Peyer's patch (tissue), 4 donors: ENCODE data around the gene SPDYE1. TPM values are rescaled to one million over a fixed set of nuclear protein-coding genes. Genes with fewer than 3 reads are reported as not detected.

Source experiments
- DNase-seq, 3 donors: peaks; one replicate each; pipeline ENCODE4 v3.0.0-alpha.2; 2017 to 2019
- H3K27ac ChIP-seq, 4 donors: fragments of 200-600 bp; sonication (generic); one replicate each; pipeline ENCODE4 v1.5.1; 2016 to 2019
- H3K27me3 ChIP-seq, 2 donors: fragments of 200-600 bp; sonication (generic); one replicate each; pipeline ENCODE4 v1.5.1; 2019
- H3K36me3 ChIP-seq, 3 donors: fragments of 200-600 bp; sonication (generic); one replicate each; pipeline ENCODE4 v1.5.1; 2016 to 2019
- H3K4me1 ChIP-seq, 4 donors: fragments of 200-600 bp; sonication (generic); one replicate each; pipeline ENCODE4 v1.5.1; 2016 to 2019
- H3K4me3 ChIP-seq, 4 donors: fragments of 200-600 bp; sonication (generic); 1 replicate in 3 of 4; 2 replicates in 1 of 4; pipeline ENCODE4 v1.5.1; 2016 to 2019; ENCODE audit warnings: mild to moderate bottlenecking in 1 of 4
- H3K9me3 ChIP-seq, 4 donors: fragments of 200-600 bp; sonication (generic); one replicate each; pipeline ENCODE4 v1.5.1; 2016 to 2019; ENCODE audit warnings: mild to moderate bottlenecking in 1 of 4
- CTCF ChIP-seq, 6 experiments: fragments of 450-650 bp in 4 of 6; fragments of 200-600 bp in 2 of 6; sonication (generic) in 1 of 6; IDR thresholded peaks; one replicate each; pipeline ENCODE4 v1.5.1; 2017 to 2019; ENCODE audit warnings: antibody characterized with exemption in 6 of 6, mild to moderate bottlenecking in 3 of 6, moderate library complexity in 1 of 6
- POLR2A ChIP-seq, 2 donors: fragments of 450-650 bp; IDR thresholded peaks; one replicate each; pipeline ENCODE4 v1.5.1; 2017; ENCODE audit warnings: antibody characterized with exemption in 2 of 2, mild to moderate bottlenecking in 2 of 2, moderate library complexity in 2 of 2
- total RNA-seq, 4 donors: library from RNA; depleted of rRNA; stranded (reverse); fragments of >200 nt; gene quantifications; one replicate each; pipeline ENCODE4 v1.1.0, GENCODE V29; 2016

SPDYE1 gene
- total RNA-seq, 4 donors from 2014 or later = not detected

GRCh38 chr7:44050121-44050914, 52.6 kb downstream of the SPDYE1 start:
- Histone ChIP-seq H3K4me3 (no peak overlapping the region), H3K9me3 (no peaks in the 10 kb centered on the region), H3K27ac (peak overlapping the region in 1 of 4 donors; percentile 40), H3K27me3 (no peaks in the 10 kb centered on the region), H3K36me3 (peaks cover 0 to 61% (median 0%) of the 10 kb centered on the region in 3 donors), H3K4me1 (peaks cover 0 to 18% (median 8%) of the 10 kb centered on the region in 4 donors)
- no peak for TF ChIP-seq POLR2A (IDR thresholded peaks at IDR 0.05)
- no peak for TF ChIP-seq CTCF (IDR thresholded peaks at IDR 0.05)
- DNase-seq = no peak

- H3K4me3 ChIP-seq = no peak overlapping the region
- H3K27ac ChIP-seq = peak overlapping the region in 1 of 4 donors; percentile 40
- H3K27me3 ChIP-seq = no peaks in the 10 kb centered on the region
- H3K4me1 ChIP-seq = peaks cover 0 to 10% (median 5%) of the 10 kb centered on the region in 4 donors
- TF ChIP-seq POLR2A (IDR thresholded peaks at IDR 0.05) = no peak
- no peak for TF ChIP-seq CTCF (IDR thresholded peaks at IDR 0.05)
- no peak for DNase-seq
- peaks cover 0 to 65% (median 0%) of the 10 kb centered on the region in 3 donors for H3K36me3 ChIP-seq
- no peaks in the 10 kb centered on the region for H3K9me3 ChIP-seq
Measured at GRCh38 chr7:44050915-44051560, 53.3 kb downstream of the SPDYE1 start.

- Histone ChIP-seq H3K4me1 (peaks cover 0 to 5% (median 3%) of the 10 kb centered on the region in 4 donors), H3K36me3 (peaks cover 0 to 72% (median 0%) of the 10 kb centered on the region in 3 donors), H3K9me3 (no peaks in the 10 kb centered on the region), H3K27me3 (no peaks in the 10 kb centered on the region), H3K27ac (peak overlapping the region in 1 of 4 donors; percentile 40), H3K4me3 (no peak overlapping the region)
- TF ChIP-seq CTCF (IDR thresholded peaks at IDR 0.05) (no peak), POLR2A (IDR thresholded peaks at IDR 0.05) (no peak)
- peak in 1 of 3 donors; percentile 9 for DNase-seq
Measured at GRCh38 chr7:44051611-44052220, 54.0 kb downstream of the SPDYE1 start.

- Histone ChIP-seq H3K36me3 (peaks cover 0 to 84% (median 0%) of the 10 kb centered on the region in 3 donors), H3K27me3 (no peaks in the 10 kb centered on the region)
- peak in 1 of 3 donors; percentile 34 for DNase-seq
Measured at GRCh38 chr7:44052771-44053365, 55.2 kb downstream of the SPDYE1 start.

More at GRCh38 chr7:44052771-44053365, 55.2 kb downstream of the SPDYE1 start:
- H3K27ac ChIP-seq = no peak overlapping the region
- TF ChIP-seq POLR2A (IDR thresholded peaks at IDR 0.05) (no peak), CTCF (IDR thresholded peaks at IDR 0.05) (peak in 1 of 6 experiments; percentile 3)
- peaks cover 0 to 5% (median 0%) of the 10 kb centered on the region in 4 donors for H3K4me1 ChIP-seq
- H3K4me3 ChIP-seq = no peak overlapping the region
- no peaks in the 10 kb centered on the region for H3K9me3 ChIP-seq
